Stimulated activated naive CD4-positive, alpha-beta T cell (primary cell): Measurements from ENCODE around the gene PBX1.

Experiments used
- DNase-seq, 6 experiments: peaks; one replicate each; lab custom pipeline; 2025; lab: John Stamatoyannopoulos, UW

The PBX1 gene

GRCh38 chr1:164780111-164780812 lies 221.3 kb downstream of the PBX1 start:
- no peak for DNase-seq

DNA sequence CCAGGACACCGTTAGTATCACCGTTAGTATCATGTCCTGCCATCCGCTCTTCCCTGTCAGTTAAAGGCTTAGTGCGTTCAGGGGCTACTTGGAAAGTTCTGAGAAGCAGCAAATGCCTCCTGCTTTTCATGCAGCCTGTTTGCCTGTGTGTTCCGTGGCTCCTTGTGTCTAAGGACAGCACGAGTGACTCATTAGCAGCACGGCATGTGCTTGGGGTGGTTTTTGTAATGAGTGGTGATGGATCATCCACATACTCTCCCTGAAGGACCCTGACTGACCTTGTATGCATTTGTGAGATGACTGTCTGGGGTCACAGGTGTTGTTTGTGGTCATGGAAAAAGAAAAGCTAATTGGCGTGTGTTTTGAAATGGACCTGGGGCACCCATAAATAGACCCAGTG lies 221.9 kb downstream of the PBX1 start:
- no peak for DNase-seq

DNA sequence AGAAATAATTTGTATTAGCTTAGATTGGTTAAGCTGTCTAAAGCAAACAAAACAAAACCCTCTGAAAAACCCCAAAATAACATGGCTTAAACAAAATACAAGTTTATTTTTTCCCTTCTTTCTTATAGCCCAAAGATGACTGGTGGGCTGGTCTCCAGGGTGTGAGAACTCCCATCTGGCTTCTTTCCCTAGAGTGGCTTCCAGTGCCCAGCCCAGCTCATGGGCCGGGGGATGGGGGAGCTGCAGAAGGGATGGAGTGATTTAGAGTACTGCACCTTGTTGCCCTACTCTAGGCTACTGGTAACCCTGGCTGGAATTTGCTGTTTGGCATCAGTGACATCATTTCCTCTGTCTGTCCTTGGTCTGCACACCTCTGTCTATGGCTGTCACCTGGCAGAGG lies 223.0 kb downstream of the PBX1 start:
- DNase-seq, result no peak

GRCh38 chr1:164783778-164784555 lies 225.0 kb downstream of the PBX1 start:
- no peak for DNase-seq

DNA sequence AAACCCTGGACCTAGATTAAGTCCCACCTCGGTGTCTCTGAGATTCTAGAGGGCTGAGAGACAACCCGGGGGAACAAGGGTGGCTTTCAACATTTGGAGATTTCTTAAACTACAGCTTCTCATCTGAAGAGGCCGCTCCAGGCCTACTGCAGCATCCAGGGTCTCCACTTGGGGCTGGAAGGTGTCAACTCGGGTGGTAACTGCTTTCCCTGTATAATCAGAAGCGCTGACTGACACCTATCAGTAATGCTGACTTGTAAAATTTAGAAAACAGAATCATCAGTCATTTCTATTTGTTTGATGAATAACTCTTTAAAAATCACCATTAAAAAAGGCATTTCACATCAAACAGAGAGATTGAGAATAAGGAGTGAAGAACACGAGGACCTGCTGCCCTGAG lies 226.0 kb downstream of the PBX1 start:
- no peak for DNase-seq

DNA sequence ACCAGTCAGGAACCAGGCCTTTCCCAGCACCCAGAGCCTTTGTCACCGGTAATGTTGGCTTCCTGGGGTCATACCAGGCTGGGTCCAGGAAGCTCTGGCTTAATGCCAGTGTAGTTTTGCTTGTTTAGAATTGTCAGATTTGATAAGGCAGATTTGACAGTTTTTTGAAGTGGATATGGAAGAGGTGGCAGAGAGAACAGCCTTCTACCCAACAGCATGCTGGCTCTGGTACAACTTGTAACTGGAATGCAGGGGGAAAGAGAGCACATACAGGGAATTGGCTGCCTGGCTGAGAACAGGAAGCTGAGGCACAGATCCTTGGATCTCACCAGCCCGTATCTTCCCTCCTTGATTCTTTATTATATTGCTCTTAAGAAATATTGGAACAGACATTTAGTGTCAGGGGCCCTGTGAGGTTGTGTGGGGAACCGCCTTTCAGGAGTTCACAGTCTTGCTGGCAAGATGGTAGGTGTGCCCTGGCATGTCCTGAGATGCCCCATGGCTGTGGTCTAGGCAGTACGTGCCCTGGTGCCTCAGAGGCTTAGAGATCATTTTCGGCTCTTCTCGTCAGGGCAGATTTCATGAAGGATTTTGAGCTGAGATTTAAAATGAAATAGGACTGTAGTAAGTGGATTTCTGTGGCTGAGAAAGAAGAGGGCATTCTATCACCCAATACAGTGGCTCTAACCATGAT lies 227.0 kb downstream of the PBX1 start:
- DNase-seq, result no peak

DNA sequence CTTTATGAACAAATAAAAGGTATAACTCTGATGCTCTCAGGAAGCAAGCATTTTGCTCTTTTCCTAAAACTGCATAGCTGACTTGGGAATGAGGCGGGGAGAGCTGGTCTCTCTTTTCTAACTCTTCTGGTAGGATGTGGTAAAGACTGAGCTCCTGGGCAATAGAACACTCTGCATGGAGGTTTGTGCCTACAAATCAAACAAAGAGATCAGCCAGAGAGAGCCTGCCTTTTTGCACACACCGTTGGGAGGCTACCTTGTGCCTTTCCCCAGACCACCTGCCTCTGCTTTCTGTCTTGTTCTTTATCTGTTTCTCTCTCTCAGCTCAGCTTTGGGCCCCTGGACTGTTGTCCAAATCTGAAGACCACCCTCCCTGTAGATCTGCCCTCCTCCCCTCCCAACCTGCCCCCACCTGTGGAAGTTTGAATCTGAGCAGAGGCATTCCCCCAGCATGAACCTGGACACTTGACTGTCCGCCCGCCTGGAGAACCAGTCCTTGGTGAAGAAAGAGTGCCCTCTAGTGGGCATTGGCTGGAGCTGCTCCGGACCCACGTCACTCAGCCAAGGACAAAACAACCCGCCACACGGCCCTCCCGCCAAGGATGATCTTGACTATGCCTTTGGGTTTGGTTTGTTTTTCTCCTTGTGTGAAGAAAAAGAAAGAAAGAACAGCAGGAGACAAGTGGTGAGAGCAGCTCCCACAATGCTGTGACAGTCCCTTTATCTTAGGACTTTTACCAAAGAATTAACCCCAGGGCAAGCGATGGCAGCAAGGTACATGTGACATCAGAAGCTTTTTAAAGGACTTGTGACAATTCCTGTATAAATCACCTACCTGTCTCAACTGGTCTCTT lies 228.2 kb downstream of the PBX1 start:
- DNase-seq, result peak; percentile 4 to 50 (median 22)

- no peak for DNase-seq
These were observed 228.8 kb downstream of the PBX1 start for GRCh38 chr1:164787834-164788231.

DNA sequence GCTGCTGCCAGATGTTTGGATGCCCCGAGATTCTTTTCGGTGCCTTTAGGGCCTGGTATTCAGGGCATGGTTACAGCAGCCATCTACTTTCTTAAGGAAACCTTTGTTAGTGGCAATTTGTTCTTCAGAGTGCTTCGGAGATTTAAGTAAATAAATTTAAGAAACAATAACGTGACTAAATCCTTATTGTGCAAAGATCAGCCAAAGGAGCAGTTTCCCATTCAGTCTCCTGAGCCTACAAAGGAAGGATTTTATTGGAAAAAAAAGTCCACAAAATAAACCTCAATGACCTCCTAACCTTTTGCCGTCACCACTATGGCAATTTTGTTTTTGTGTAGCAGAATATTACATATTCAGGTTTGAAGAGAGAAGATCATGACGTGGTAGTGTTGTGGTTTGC lies 231.1 kb downstream of the PBX1 start:
- DNase-seq, result no peak

- DNase-seq, result no peak
These were observed 233.5 kb downstream of the PBX1 start for GRCh38 chr1:164792410-164793004.

- no peak for DNase-seq
These were observed 235.4 kb downstream of the PBX1 start for GRCh38 chr1:164794356-164794755.

- no peak for DNase-seq
These were observed 237.9 kb downstream of the PBX1 start for GRCh38 chr1:164796916-164797315.

DNA sequence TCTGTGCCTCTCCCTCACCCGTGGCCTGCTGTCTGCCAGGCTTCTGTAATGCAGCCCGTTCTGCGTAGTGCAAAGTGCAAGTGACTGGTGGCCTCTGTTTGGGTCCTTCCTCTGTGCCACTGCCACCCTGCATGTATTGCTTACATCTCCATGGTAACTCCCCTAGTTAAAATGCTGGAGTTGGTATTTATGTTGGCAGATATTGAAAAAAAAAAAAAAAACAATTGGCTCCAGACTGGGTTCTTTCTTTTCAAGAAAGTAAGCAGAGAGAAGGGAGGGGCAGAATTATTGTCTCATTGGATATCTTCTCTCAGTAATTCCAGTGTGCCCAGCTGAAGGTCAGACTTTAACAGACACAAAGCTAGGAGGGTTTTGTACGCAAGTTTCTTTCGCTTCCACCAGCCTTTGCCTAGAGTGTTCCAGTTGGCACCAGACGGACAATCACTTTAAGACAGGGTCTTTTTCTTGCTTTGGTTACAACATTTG lies 242.3 kb downstream of the PBX1 start:
- no peak for DNase-seq

DNA sequence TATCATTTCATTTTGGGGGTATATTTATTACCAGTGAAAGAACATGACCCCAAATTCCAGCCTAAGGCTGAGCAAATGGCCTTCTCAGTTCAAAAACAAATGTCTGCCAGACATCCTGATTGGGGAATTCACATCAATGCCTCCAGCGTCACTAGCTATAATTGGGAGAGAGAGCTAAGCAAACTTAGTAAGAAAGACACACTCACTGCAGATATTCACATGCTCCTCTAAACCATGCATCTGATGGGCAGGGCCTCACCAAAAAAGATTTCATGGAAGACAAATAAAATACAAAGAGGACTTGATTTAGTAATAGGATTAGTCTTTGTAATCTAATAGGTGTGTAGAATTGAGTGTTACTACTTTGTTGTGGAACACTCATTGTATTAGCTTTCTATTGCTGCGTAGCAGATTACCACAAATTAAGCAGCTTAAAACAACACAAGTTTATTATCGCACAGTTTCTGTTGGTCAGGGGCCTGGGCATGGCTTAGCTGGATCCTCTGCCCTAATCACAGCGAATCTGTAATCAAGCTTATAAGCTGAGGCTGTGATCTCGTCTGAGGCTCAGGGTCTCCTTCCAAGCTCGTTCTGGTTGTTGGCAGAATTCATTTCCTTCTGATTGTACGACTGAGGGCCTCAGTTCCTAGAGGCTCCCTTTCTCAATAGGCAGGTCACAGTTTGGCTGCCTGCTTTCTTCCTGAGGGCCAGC lies 243.0 kb downstream of the PBX1 start:
- DNase-seq, result no peak

DNA sequence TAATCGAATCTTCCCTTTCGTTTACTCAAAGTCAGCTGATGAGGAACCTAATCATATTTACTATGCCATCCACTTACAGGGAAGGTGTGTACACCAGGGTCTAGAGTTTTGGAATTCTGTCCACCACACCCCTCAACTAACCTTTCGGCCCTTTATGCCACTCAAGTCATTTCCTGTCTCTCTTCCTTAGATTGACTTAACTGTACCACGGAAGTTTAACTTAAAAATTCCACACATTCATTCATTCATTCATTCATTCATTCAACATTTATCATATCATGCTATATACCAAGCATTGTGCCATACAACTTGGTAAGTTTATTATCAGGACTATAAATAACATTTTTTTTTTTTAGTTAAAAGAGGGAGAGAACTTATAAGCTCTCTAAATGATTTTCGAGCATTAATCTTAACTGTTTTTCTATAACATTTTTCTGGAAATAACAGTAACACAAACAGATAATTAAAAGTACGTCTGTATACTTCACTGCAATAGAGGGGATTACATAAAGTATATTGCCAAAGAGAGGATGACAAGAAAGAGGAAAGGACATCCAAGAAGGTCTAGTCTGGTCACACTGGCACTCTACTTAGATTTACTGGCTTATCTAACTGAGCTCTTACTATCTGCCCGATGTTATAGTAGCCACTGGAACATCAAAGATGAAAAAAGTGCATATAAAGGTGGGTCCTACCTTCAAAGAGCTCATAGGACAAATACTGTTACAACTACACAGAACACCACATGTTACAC lies 243.7 kb downstream of the PBX1 start:
- DNase-seq, result no peak

DNA sequence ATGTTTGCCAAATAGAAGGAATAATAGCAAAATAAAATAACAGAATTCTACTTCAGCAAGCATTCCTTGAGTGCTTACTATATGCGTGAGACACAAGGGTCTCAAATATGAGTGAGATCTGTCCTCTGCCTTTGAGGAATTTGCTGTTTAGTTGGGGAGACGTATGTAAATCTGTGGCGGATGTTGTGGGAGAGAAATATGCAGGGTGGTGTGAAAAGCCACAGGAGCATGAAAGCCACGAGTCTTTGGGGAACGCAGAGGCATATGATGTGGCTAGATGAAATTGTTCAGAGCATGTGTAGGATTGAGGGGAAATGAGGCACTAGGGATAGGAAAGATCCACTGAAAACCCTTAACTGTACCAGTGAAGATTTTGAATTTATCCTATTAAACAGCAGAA lies 244.4 kb downstream of the PBX1 start:
- no peak for DNase-seq

- DNase-seq, result no peak
These were observed 245.4 kb downstream of the PBX1 start for GRCh38 chr1:164804366-164804765.

DNA sequence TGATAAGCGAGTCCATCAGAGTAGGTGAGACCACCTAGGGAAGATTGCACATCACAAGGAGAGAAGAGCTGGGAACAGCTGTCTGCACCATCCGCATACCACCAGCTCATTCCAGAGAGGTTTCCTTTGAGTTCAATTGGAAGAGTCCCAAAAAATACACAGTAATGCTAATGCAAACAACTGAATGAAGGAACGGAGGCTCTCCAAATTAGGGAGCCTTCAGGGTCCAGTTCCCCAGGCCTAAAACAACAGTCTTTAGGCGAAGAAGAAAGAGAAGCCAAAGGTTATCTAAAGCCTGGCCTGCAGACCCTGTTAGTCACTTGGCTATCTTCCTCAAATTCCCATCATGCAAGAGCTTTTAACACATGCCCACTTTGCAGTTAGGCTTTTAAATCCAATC lies 246.4 kb downstream of the PBX1 start:
- DNase-seq, result no peak

- DNase-seq, result no peak
These were observed 247.5 kb downstream of the PBX1 start for GRCh38 chr1:164806531-164806930.

GRCh38 chr1:164813776-164814175 lies 254.8 kb downstream of the PBX1 start:
- no peak for DNase-seq
